H9 (cell line): ENCODE measurements around the gene MYOCOS. TPM values are rescaled to one million over a fixed set of nuclear protein-coding genes. Genes with fewer than 3 reads are reported as not detected.

Experiments used
- DNase-seq: peaks from one replicate; pipeline ENCODE4 v3.0.0-alpha.2; 2017
- H2AFZ ChIP-seq: one replicate; pipeline ENCODE4 v1.6.1; 2013; ENCODE audit warnings: mild to moderate bottlenecking, low read length, control low read depth, moderate library complexity
- H2AK5ac ChIP-seq: 2 replicates; pipeline ENCODE4 v1.6.1; 2013; ENCODE audit warnings: low read length, control low read depth, mixed read lengths; ENCODE audit not compliant: insufficient read length
- H2BK120ac ChIP-seq: one replicate; pipeline ENCODE4 v1.6.1; 2013; ENCODE audit warnings: low read depth, mild to moderate bottlenecking, low read length, control low read depth, inconsistent platforms; ENCODE audit not compliant: poor library complexity, severe bottlenecking
- H2BK12ac ChIP-seq: 2 replicates; pipeline ENCODE4 v1.6.1; 2013; ENCODE audit warnings: low read length, control low read depth, mixed read lengths, low read depth; ENCODE audit not compliant: insufficient read length
- H2BK15ac ChIP-seq: 2 replicates; pipeline ENCODE4 v1.6.1; 2013; ENCODE audit warnings: low read depth, low read length, control low read depth
- H2BK20ac ChIP-seq: one replicate; pipeline ENCODE4 v1.6.1; 2013; ENCODE audit warnings: low read depth, mild to moderate bottlenecking, low read length, control low read depth, inconsistent platforms; ENCODE audit not compliant: poor library complexity, severe bottlenecking
- H2BK5ac ChIP-seq: 2 replicates; pipeline ENCODE4 v1.6.1; 2013; ENCODE audit warnings: low read length, control low read depth, mixed read lengths; ENCODE audit not compliant: insufficient read length
- H3K14ac ChIP-seq: 2 replicates; pipeline ENCODE4 v1.6.1; 2013; ENCODE audit warnings: low read length, control low read depth; ENCODE audit not compliant: insufficient read depth
- H3K18ac ChIP-seq: 2 replicates; pipeline ENCODE4 v1.6.1; 2013; ENCODE audit warnings: low read depth, mild to moderate bottlenecking, mixed read lengths, low read length, control low read depth; ENCODE audit not compliant: insufficient read length
- H3K23ac ChIP-seq: 2 replicates; pipeline ENCODE4 v1.6.1; 2013; ENCODE audit warnings: low read length, control low read depth, mixed read lengths, low read depth; ENCODE audit not compliant: insufficient read length
- H3K23me2 ChIP-seq: 2 replicates; pipeline ENCODE4 v1.6.1; 2013; ENCODE audit warnings: low read depth, mild to moderate bottlenecking, mixed read lengths, low read length, control low read depth; ENCODE audit not compliant: insufficient read length, poor library complexity, severe bottlenecking
- H3K27ac ChIP-seq: 2 replicates; pipeline ENCODE4 v1.5.1; 2013; ENCODE audit warnings: low read length, control low read depth, mixed read lengths, low read depth; ENCODE audit not compliant: insufficient read length
- H3K27me3 ChIP-seq: 2 replicates; pipeline ENCODE4 v1.6.1; 2013; ENCODE audit warnings: low read length, control low read depth, inconsistent platforms; ENCODE audit not compliant: insufficient read depth
- H3K4ac ChIP-seq: 2 replicates; pipeline ENCODE4 v1.6.1; 2013; ENCODE audit warnings: low read depth, mild to moderate bottlenecking, control low read depth, inconsistent platforms, low read length, moderate library complexity
- H3K4me1 ChIP-seq: 2 replicates; pipeline ENCODE4 v1.6.1; 2013; ENCODE audit warnings: low read length, control low read depth, inconsistent platforms; ENCODE audit not compliant: insufficient read depth
- H3K4me2 ChIP-seq: 2 replicates; pipeline ENCODE4 v1.6.1; 2013; ENCODE audit warnings: low read length, control low read depth, mixed read lengths; ENCODE audit not compliant: insufficient read length, insufficient read depth
- H3K56ac ChIP-seq: 2 replicates; pipeline ENCODE4 v1.6.1; 2013; ENCODE audit warnings: low read depth, mild to moderate bottlenecking, mixed read lengths, low read length, control low read depth; ENCODE audit not compliant: insufficient read length
- H3K79me1 ChIP-seq: 2 replicates; pipeline ENCODE4 v1.6.1; 2013; ENCODE audit warnings: low read depth, mild to moderate bottlenecking, moderate library complexity, low read length, control low read depth, inconsistent platforms; ENCODE audit not compliant: insufficient read depth, poor library complexity, severe bottlenecking
- H3K79me2 ChIP-seq: 2 replicates; pipeline ENCODE4 v1.6.1; 2013; ENCODE audit warnings: low read length, control low read depth, inconsistent platforms; ENCODE audit not compliant: insufficient read depth
- H3K9ac ChIP-seq: 2 replicates; pipeline ENCODE4 v1.6.1; 2013; ENCODE audit warnings: low read length, control low read depth, mixed read lengths; ENCODE audit not compliant: insufficient read length; ENCODE audit errors: extremely low read depth
- H3K9me3 ChIP-seq: one replicate; pipeline ENCODE4 v1.6.1; 2013; ENCODE audit warnings: low read depth, low read length, inconsistent platforms; ENCODE audit not compliant: control insufficient read depth
- H3T11ph ChIP-seq: one replicate; pipeline ENCODE4 v1.6.1; 2013; ENCODE audit warnings: mild to moderate bottlenecking, low read length, control low read depth, inconsistent platforms
- H4K20me1 ChIP-seq: one replicate; pipeline ENCODE4 v1.6.1; 2013; ENCODE audit not compliant: control insufficient read depth, insufficient read length, insufficient read depth
- H4K5ac ChIP-seq: 2 replicates; pipeline ENCODE4 v1.6.1; 2013; ENCODE audit warnings: low read depth, mild to moderate bottlenecking, mixed read lengths, low read length, control low read depth; ENCODE audit not compliant: insufficient read length
- H4K8ac ChIP-seq: replicated peaks from 2 replicates; pipeline ENCODE4 v1.6.1; 2013; ENCODE audit warnings: low read length, control low read depth, mixed read lengths, low read depth; ENCODE audit not compliant: insufficient read length
- H4K91ac ChIP-seq: 2 replicates; pipeline ENCODE4 v1.6.1; 2013; ENCODE audit warnings: low read depth, mild to moderate bottlenecking, moderate library complexity, mixed read lengths, low read length, control low read depth; ENCODE audit not compliant: insufficient read length
- H3K27ac Mint-ChIP-seq, 3 experiments: 2 replicates in 2 of 3; 3 replicates in 1 of 3; pipeline ENCODE4 v1.8.0; 2020 to 2021; ENCODE audit warnings: mixed read lengths in 3 of 3, mild to moderate bottlenecking in 1 of 3, moderate library complexity in 1 of 3
- H3K27me3 Mint-ChIP-seq: 2 replicates; pipeline ENCODE4 v1.8.0; 2021; ENCODE audit warnings: low read depth, mild to moderate bottlenecking, moderate library complexity, mixed read lengths
- H3K36me3 Mint-ChIP-seq, 3 experiments: 2 replicates in 2 of 3; 3 replicates in 1 of 3; pipeline ENCODE4 v1.8.0; 2020 to 2021; ENCODE audit warnings: low read depth in 3 of 3, mixed read lengths in 3 of 3; ENCODE audit not compliant: insufficient read depth in 1 of 3
- H3K4me1 Mint-ChIP-seq, 2 experiments: 2 replicates each; pipeline ENCODE4 v1.8.0; 2020; ENCODE audit warnings: mixed read lengths in 2 of 2
- H3K4me3 Mint-ChIP-seq, 2 experiments: 2 replicates in 1 of 2; 3 replicates in 1 of 2; pipeline ENCODE4 v1.8.0; 2020 to 2021; ENCODE audit warnings: mild to moderate bottlenecking in 2 of 2, mixed read lengths in 2 of 2, moderate library complexity in 1 of 2
- H3K9me3 Mint-ChIP-seq, 2 experiments: 2 replicates in 1 of 2; 3 replicates in 1 of 2; pipeline ENCODE4 v1.8.0; 2020; ENCODE audit warnings: mild to moderate bottlenecking in 2 of 2, mixed read lengths in 2 of 2, moderate library complexity in 1 of 2
- WGBS: extraction: QIAGEN DNeasy Blood & Tissue Kit; methylation state at CpG from one replicate; pipeline ENCODE4 v1.1.7; 2013; ENCODE audit warnings: missing lambda C conversion rate, low lambda C conversion rate, mixed read lengths; ENCODE audit not compliant: insufficient read length; ENCODE audit errors: extremely low coverage; 5-methylcytosine and 5-hydroxymethylcytosine counted together
- long read RNA-seq: library from polyadenylated mRNA; unstranded; transcript quantifications from one replicate; pipeline ENCODE4 v2.0.0, GENCODE V29; 2020
- total RNA-seq: library from RNA; stranded (reverse); gene quantifications from 2 replicates; pipeline ENCODE4 v1.2.1, GENCODE V29; 2021
- TF ChIP-seq, protein P1 (sequence below): fragments of 200-600 bp; sonication (generic); conservative IDR thresholded peaks from 3 replicates; pipeline ENCODE4 v1.8.0; 2021; ENCODE audit warnings: antibody characterized with exemption, mild to moderate bottlenecking

Gene MYOCOS, protein sequence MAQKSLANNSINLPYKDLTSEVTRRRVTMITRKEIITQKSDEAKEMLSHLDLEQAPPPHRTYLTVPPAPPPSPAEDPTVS
- 0.13 TPM in 1 of 2 replicates, not detected in the other for total RNA-seq
- long read RNA-seq: 0 reads

DNA sequence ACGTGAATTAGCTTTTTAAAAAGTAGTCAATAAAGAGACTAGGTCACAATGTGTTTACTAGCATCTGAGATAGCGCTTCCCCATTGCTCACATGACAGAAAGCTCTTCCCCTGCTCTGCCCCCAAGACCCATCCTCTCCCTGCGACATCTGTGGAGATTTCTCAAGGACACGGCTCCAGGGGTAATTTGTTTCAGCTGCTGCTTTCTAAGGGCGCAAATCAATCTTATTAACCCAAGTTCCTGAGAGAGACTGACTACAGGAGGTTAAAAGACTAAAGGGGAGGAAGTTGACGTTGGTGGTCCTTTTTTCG, at the start of gene MYOCOS:
MYOCOS (plus strand) TSS at position 92 of the 311 bp plus-strand sequence. CDS start 1,641 bp downstream, outside the sequence.
- Histone ChIP-seq H3K27ac (no peak within 1 kb of the TSS), H3K23ac (no peak within 1 kb of the TSS), H2BK120ac (no peak within 1 kb of the TSS), H2BK12ac (no peak within 1 kb of the TSS), H4K20me1 (no peaks in the 10 kb centered on the region), H4K5ac (no peak within 1 kb of the TSS), H3K4ac (no peak within 1 kb of the TSS), H3K79me1 (no peaks in the 10 kb centered on the region), H3K27me3 (no peaks in the 10 kb centered on the region), H3K23me2 (no peaks in the 10 kb centered on the region), H2BK15ac (no peak within 1 kb of the TSS), H2BK5ac (no peak within 1 kb of the TSS), H3K4me2 (no peak within 1 kb of the TSS), H2AK5ac (no peak within 1 kb of the TSS), H2AFZ (no peak within 1 kb of the TSS), H2BK20ac (no peak within 1 kb of the TSS), H4K91ac (no peak within 1 kb of the TSS), H3K4me1 (peaks cover 5% of the 10 kb centered on the region; the same call in 1 of the 2 replicates), H3K18ac (no peak within 1 kb of the TSS), H3K9ac (no peak within 1 kb of the TSS), H3K9me3 (no peaks in the 10 kb centered on the region), H3T11ph (no peak within 1 kb of the TSS), H3K56ac (no peak within 1 kb of the TSS), H3K14ac (no peak within 1 kb of the TSS), H3K79me2 (no peaks in the 10 kb centered on the region), H4K8ac (no peak within 1 kb of the TSS)
- Mint-ChIP-seq H3K36me3 (no peaks in the 10 kb centered on the region), H3K9me3 (no peaks in the 10 kb centered on the region; a peak in 1 of 5 replicates), H3K27me3 (no peaks in the 10 kb centered on the region), H3K4me3 (no peak within 1 kb of the TSS), H3K27ac (peak within 1 kb of the TSS in 1 of 3 experiments; percentile 25; a peak in 1 of 7 replicates), H3K4me1 (peaks cover 27 to 30% of the 10 kb centered on the region in 2 experiments)
- DNase-seq: no peak
- no CpG with 5 or more reads among the region's 7 CpGs for WGBS
- TF ChIP-seq, protein P1, sequence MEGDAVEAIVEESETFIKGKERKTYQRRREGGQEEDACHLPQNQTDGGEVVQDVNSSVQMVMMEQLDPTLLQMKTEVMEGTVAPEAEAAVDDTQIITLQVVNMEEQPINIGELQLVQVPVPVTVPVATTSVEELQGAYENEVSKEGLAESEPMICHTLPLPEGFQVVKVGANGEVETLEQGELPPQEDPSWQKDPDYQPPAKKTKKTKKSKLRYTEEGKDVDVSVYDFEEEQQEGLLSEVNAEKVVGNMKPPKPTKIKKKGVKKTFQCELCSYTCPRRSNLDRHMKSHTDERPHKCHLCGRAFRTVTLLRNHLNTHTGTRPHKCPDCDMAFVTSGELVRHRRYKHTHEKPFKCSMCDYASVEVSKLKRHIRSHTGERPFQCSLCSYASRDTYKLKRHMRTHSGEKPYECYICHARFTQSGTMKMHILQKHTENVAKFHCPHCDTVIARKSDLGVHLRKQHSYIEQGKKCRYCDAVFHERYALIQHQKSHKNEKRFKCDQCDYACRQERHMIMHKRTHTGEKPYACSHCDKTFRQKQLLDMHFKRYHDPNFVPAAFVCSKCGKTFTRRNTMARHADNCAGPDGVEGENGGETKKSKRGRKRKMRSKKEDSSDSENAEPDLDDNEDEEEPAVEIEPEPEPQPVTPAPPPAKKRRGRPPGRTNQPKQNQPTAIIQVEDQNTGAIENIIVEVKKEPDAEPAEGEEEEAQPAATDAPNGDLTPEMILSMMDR: no peak
